ENCODE data around the gene PUS3. TPM values are rescaled to one million over a fixed set of nuclear protein-coding genes. Genes with fewer than 3 reads are reported as not detected.

The PUS3 gene
- total RNA-seq, 6 donors from 2014 or later: 2.6 to 22.5 (median 10.0) TPM

DNA sequence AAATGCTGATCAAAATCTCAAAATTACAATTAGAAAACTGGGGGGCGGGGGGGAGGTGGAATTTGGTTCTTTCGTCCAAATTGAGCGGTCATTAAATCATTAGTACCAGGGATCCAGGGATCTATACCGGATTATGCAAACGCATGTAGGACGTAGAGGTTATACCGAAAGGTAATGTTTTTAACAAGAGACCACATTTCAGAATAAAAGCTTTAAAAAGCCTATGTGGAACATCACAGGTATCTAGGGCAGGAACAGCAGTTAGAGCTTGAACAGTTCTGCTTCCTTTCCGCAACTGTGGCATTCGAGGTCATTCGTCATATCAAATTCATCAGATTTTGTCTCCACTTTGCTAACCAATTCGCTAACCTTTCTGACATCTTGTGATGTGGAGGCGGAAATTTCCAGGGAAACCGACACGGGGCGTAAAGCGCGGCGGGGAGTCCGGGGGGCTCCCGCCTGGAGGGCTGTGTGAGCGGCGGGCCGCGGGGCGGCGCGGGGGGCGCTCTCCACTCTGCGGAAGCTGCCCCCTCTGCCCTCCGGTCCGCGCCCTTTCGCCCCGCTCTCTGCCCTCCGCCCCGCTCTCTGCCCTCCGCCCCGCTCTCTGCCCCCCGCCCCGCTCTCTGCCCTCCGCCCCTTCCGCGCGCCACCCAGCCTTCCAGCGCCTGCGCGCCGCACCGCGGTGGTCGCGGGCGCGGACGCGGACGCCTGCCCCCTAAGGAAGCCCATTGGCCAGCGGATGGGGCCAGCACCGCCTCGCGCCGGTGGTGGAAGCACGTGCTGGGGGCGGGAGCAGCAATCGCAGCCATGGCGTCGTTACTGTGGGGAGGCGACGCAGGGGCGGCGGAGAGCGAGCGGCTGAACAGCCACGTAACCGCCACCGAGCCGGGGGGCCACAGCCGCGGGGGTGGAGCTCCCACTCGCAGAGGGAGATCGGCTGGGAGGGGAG is 979 bp upstream of the PUS3 start, which contains the start of gene DDX25:
Gene DDX25 (plus strand): TSS at position 798 of the 949 bp plus-strand sequence. CDS start 10 bp downstream, at position 808.
- Histone ChIP-seq H3K4me1 (peaks cover 22 to 24% (median 24%) of the 10 kb centered on the region in 4 donors), H3K9me3 (no peaks in the 10 kb centered on the region), H3K36me3 (peaks cover 0 to 15% (median 7%) of the 10 kb centered on the region in 4 donors), H3K4me3 (peak within 1 kb of the TSS; percentile 18 to 71 (median 60)), H3K27me3 (peaks cover 0 to 16% (median 7%) of the 10 kb centered on the region in 4 donors), H3K27ac (no peak within 1 kb of the TSS)
- DNase-seq: peak in 1 of 2 donors; percentile 83
- TF ChIP-seq, protein P1, sequence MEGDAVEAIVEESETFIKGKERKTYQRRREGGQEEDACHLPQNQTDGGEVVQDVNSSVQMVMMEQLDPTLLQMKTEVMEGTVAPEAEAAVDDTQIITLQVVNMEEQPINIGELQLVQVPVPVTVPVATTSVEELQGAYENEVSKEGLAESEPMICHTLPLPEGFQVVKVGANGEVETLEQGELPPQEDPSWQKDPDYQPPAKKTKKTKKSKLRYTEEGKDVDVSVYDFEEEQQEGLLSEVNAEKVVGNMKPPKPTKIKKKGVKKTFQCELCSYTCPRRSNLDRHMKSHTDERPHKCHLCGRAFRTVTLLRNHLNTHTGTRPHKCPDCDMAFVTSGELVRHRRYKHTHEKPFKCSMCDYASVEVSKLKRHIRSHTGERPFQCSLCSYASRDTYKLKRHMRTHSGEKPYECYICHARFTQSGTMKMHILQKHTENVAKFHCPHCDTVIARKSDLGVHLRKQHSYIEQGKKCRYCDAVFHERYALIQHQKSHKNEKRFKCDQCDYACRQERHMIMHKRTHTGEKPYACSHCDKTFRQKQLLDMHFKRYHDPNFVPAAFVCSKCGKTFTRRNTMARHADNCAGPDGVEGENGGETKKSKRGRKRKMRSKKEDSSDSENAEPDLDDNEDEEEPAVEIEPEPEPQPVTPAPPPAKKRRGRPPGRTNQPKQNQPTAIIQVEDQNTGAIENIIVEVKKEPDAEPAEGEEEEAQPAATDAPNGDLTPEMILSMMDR (IDR thresholded peaks at IDR 0.05): no peak
- no peak for TF ChIP-seq POLR2A (IDR thresholded peaks at IDR 0.05)
- ATAC-seq (ENCODE audit: low FRiP score in 2 of 2): no peak
- WGBS, 2 donors: 4 to 13% methylated on average over 20 to 34 of the region's 81 CpGs

DNA sequence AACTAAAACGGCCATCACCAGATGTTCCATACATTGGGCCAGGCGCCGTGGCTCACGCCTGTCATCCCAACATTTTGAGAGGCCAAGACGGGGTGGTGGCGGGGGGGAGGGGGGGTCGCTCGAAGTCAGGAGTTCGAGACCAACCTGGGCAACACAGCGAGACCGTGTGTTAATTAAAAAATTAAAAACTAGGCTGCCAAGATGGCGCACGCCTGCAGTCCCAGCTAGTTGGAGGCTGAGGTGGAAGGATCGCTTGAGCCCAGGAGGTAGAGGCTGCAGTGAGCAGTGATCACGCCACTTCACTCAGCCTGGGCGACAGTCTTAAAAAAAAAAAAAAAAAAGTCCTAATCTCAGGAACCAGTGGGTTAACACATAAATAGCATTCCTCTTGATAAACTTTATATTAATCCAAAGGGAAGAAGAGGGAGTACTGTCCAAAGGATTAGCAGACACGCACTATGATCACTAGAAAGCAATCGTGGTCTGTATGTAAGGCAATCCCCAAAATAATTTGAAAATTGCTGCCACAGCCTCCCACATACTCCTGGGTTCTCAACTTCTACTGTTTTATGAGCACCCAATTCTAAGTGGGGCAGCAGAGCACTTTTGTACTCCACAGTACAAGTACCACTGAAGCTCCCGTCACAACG is 604 bp downstream of the PUS3 start:
- WGBS, 2 donors: 48 to 55% methylated on average over 17 to 20 of the region's 20 CpGs
- no peak for DNase-seq
- Histone ChIP-seq H3K27me3 (peaks cover 0 to 16% (median 7%) of the 10 kb centered on the region in 4 donors), H3K4me3 (peak overlapping the region; percentile 18 to 71 (median 60)), H3K4me1 (peaks cover 22 to 24% (median 24%) of the 10 kb centered on the region in 4 donors), H3K27ac (peak overlapping the region; percentile 70 to 85 (median 82)), H3K36me3 (peaks cover 0 to 16% (median 7%) of the 10 kb centered on the region in 4 donors), H3K9me3 (no peaks in the 10 kb centered on the region)
- no peak for ATAC-seq (ENCODE audit: low FRiP score in 2 of 2)
- TF ChIP-seq POLR2A (IDR thresholded peaks at IDR 0.05) (no peak), POLR2AphosphoS5 (IDR thresholded peaks at IDR 0.05) (no peak)
- TF ChIP-seq, protein P1 (IDR thresholded peaks at IDR 0.05): no peak

DNA sequence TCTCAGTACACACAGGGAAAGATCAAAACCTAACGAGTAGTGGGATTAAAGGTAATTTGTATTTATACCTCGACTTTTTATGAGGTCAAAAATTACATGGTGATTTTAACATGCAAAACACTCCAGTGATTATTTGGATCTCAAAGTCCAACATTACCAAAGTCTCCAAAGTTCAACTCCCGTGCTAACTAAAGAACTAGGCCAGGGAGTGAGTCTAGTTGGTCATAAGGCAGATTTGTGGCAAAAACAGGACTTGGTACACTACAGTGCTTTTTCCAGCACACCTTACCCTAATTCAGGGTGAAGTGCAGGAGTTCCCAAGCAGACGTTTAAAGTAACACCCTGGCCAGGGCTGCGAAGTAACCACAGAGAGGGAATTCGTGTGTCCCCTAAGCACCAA is 1.1 kb downstream of the PUS3 start:
- Histone ChIP-seq H3K27me3 (peaks cover 0 to 16% (median 7%) of the 10 kb centered on the region in 4 donors), H3K4me3 (peak overlapping the region in 1 of 4 donors; percentile 58), H3K4me1 (peaks cover 22 to 24% (median 24%) of the 10 kb centered on the region in 4 donors), H3K27ac (no peak overlapping the region), H3K9me3 (no peaks in the 10 kb centered on the region), H3K36me3 (peaks cover 0 to 16% (median 7%) of the 10 kb centered on the region in 4 donors)
- no peak for DNase-seq
- WGBS, 2 donors: 88 to 89% methylated on average over 6 of the region's 6 CpGs
- ATAC-seq (ENCODE audit: low FRiP score in 2 of 2): no peak
- TF ChIP-seq, protein P1 (IDR thresholded peaks at IDR 0.05): no peak

DNA sequence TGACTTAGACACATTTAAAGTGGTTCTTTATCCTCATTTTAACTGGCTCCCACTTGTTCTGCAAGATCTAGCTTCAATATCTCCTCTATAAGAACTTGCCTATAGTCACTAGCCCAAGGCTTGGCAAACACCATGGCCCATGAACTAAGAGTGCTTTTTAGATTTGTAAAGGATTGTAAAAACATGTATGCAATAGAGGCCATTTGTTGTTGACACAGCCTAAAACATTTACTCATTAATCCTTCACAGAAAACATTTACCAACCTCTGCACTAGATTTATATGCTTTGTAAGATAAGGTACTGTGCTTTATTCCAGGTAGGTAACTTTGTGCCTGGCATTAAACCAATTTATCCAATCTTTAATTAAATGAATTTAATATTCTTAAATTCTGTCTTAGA is 10.0 kb downstream of the PUS3 start:
- Histone ChIP-seq H3K9me3 (no peaks in the 10 kb centered on the region), H3K27me3 (no peaks in the 10 kb centered on the region), H3K27ac (no peak overlapping the region), H3K4me1 (peaks cover 0 to 21% (median 7%) of the 10 kb centered on the region in 4 donors), H3K4me3 (no peak overlapping the region), H3K36me3 (peaks cover 0 to 38% (median 8%) of the 10 kb centered on the region in 4 donors)
- ATAC-seq (ENCODE audit: low FRiP score in 2 of 2) (no peak), DNase-seq (no peak)
- TF ChIP-seq, protein P1 (IDR thresholded peaks at IDR 0.05): no peak
- TF ChIP-seq POLR2A (IDR thresholded peaks at IDR 0.05): no peak
- no peak for TF ChIP-seq EP300 (IDR thresholded peaks at IDR 0.05)
- no peak for TF ChIP-seq POLR2AphosphoS5 (IDR thresholded peaks at IDR 0.05)
